Small intestine (tissue), 16 donors: Measurements from ENCODE around the gene FCER2. TPM values are rescaled to one million over a fixed set of nuclear protein-coding genes. Genes with fewer than 3 reads are reported as not detected.
"Not testable (repeated sequence)": the region's sequence is repeated elsewhere in the genome, so short reads cannot be mapped to it uniquely, and the experiment has no call there.

Experiments used
- DNase-seq, 2 donors: peaks; one replicate each; pipeline versions ENCODE4 v3.0.0 to v3.0.0-alpha.2; 2013
- FAIRE-seq: peaks from 2 replicates; lab custom pipeline; 2012; peaks lifted over from hg19 to GRCh38; lab: Jason Lieb, UNC
- H3K27ac ChIP-seq, 3 donors: one replicate each; pipeline ENCODE4 v1.5.1; 2013; ENCODE audit warnings: low read length in 2 of 3, mild to moderate bottlenecking in 2 of 3, control low read depth in 1 of 3, inconsistent platforms in 1 of 3, low read depth in 1 of 3, moderate library complexity in 1 of 3
- H3K27me3 ChIP-seq, 3 donors: one replicate each; pipeline ENCODE4 v1.6.1; 2013; ENCODE audit warnings: low read length in 3 of 3, inconsistent platforms in 1 of 3; ENCODE audit not compliant: control insufficient read depth in 3 of 3, insufficient read depth in 3 of 3
- H3K36me3 ChIP-seq, 3 donors: one replicate each; pipeline ENCODE4 v1.6.1; 2013; ENCODE audit warnings: low read length in 3 of 3, inconsistent platforms in 1 of 3, low read depth in 1 of 3, mild to moderate bottlenecking in 1 of 3, moderate library complexity in 1 of 3; ENCODE audit not compliant: control insufficient read depth in 3 of 3, insufficient read depth in 2 of 3
- H3K4me1 ChIP-seq, 3 donors: one replicate each; pipeline ENCODE4 v1.6.1; 2013; ENCODE audit warnings: low read length in 2 of 3, inconsistent platforms in 1 of 3, low read depth in 1 of 3, mild to moderate bottlenecking in 1 of 3, moderate library complexity in 1 of 3; ENCODE audit not compliant: control insufficient read depth in 3 of 3, insufficient read depth in 2 of 3
- H3K4me3 ChIP-seq, 3 donors: one replicate each; pipeline ENCODE4 v1.5.1; 2013; ENCODE audit warnings: low read length in 3 of 3, control low read depth in 1 of 3, inconsistent platforms in 1 of 3, low read depth in 1 of 3, mild to moderate bottlenecking in 1 of 3, moderate library complexity in 1 of 3
- H3K9me3 ChIP-seq, 2 donors: one replicate each; pipeline ENCODE4 v1.6.1; 2013; ENCODE audit warnings: low read depth in 1 of 2, low read length in 1 of 2; ENCODE audit not compliant: control insufficient read depth in 2 of 2, insufficient read depth in 1 of 2
- WGBS, 3 donors: extraction: QIAGEN DNeasy Blood & Tissue Kit; methylation state at CpG; one replicate each; pipeline ENCODE4 v1.1.7; 2013; 5-methylcytosine and 5-hydroxymethylcytosine counted together
- long read RNA-seq, 10 donors: transcript quantifications; one replicate each; lab custom pipeline, GENCODE V29; 2026
- polyA plus RNA-seq, 4 donors: library from polyadenylated mRNA; stranded (reverse) in 3 of 4; unstranded in 1 of 4; fragments of 200-250 nt in 3 of 4; fragments of 120-200 nt in 1 of 4; gene quantifications; one replicate each; pipeline versions ENCODE4 v1.2.1 to v1.2.3, GENCODE V29; 2013
- donor health status: healthy with polysubstance abuse.
- donor health status: control.
- donor health status: control.
- donor health status: Bipolar disorder and iron deficiency.
- donor health status: healthy.

Gene FCER2
- polyA plus RNA-seq: under 1 TPM in 2 of 4 donors, not detected in 2; 0.27 to 0.90 TPM
- long read RNA-seq, donor 1: 0 reads
- long read RNA-seq, donor 2: 0 reads
- long read RNA-seq, donor 3, partial matches to known transcripts: 0 of 1 reads
- long read RNA-seq, donor 3, other reads (novel, unspliced or antisense): 0 of 1 reads
- long read RNA-seq, donor 4: 0 reads
- long read RNA-seq, donor 5: 0 reads
- long read RNA-seq, donor 6: 0 reads
- long read RNA-seq, donor 7: 0 reads
- long read RNA-seq, donor 8: 0 reads
- long read RNA-seq, donor 9: 0 reads
- long read RNA-seq, donor 10: 0 reads

GRCh38 chr19:7701654-7702457 lies at the start of gene FCER2:
FCER2 (minus strand) TSS chr19:7702131; CDS start chr19:7699760, 2,371 bp downstream.
- WGBS, 3 donors: 50 to 55% (median 54%) methylated on average over 20 of the region's 20 CpGs
- peaks cover 0 to 16% (median 0%) of the 10 kb centered on the region in 3 donors for H3K27me3 ChIP-seq
- no peaks in the 10 kb centered on the region for H3K36me3 ChIP-seq
- DNase-seq (no peak), FAIRE-seq (no peak)
- H3K9me3 ChIP-seq: no peaks in the 10 kb centered on the region
- no peak within 1 kb of the TSS for H3K27ac ChIP-seq
- no peaks in the 10 kb centered on the region for H3K4me1 ChIP-seq
- H3K4me3 ChIP-seq: no peak within 1 kb of the TSS

DNA sequence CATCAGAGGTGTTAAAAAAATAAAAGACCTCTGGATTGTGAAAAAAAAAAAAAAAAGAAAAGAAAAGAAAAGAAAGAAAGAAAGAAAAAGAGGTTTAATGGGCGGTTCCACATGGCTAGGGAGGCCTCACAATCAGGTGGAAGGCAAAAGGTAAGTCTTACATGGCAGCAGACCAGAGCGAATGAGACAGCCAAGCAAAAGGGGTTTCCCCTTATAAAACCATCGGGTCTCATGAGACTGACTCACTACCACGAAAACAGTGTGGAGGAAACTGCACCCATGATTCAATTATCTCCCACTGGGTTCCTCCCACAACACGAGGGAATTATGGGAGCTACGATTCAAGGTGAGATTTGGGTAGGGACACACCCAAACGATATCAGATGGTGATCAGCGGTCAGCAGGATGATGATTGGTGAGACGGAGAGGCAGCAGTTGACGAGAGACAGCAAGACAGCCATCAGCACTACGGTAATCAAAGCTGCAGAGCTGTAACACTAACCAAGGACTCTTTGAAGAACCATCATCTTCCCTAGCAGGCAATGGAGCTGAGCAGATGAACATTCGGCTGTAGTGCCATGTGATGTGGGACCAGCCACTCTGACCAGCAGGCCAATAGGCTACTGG lies 49.3 kb upstream of the FCER2 start:
- 54 to 69% (median 59%) methylated on average over 12 of the region's 12 CpGs for WGBS, 3 donors
- Histone ChIP-seq H3K27me3 (peaks cover 0 to 3% (median 0%) of the 10 kb centered on the region in 3 donors), H3K9me3 (peaks cover 0 to under 1% of the 10 kb centered on the region in 2 donors), H3K4me1 (no peaks in the 10 kb centered on the region), H3K27ac (no peak overlapping the region), H3K36me3 (no peaks in the 10 kb centered on the region), H3K4me3 (no peak overlapping the region)
- FAIRE-seq (no peak), DNase-seq (no peak)

DNA sequence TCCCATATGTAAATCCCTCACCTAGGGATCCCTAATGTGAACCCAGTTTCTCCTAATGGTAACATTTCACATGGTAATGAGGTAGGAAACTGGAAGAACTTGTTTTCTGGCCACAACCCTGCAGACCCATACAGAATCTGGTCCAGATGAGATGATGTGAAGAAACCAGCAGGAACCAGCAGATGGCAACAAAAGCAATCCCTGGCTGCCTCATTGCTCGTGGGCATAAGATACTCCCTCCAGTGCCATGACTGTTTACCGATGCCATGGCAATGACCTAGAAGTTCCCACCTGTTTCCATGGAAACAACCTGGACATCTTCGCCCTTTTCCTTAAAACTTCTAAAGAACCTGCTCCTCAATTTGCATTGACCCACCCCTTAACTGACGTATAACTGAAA lies 46.8 kb upstream of the FCER2 start:
- Histone ChIP-seq H3K4me3 (no peak overlapping the region), H3K36me3 (no peaks in the 10 kb centered on the region), H3K9me3 (no peaks in the 10 kb centered on the region), H3K27me3 (peaks cover 0 to 3% (median 0%) of the 10 kb centered on the region in 3 donors), H3K4me1 (no peaks in the 10 kb centered on the region), H3K27ac (no peak overlapping the region)
- WGBS, 3 donors: 19 to 22% (median 20%) methylated on average over 4 of the region's 4 CpGs
- DNase-seq (no peak), FAIRE-seq (no peak)

- H3K27me3 ChIP-seq: peaks cover 0 to 3% (median 0%) of the 10 kb centered on the region in 3 donors
- no peak overlapping the region for H3K4me3 ChIP-seq
- no peaks in the 10 kb centered on the region for H3K36me3 ChIP-seq
- H3K27ac ChIP-seq: no peak overlapping the region
- FAIRE-seq (no peak), DNase-seq (no peak)
- WGBS, 3 donors: 56 to 67% (median 63%) methylated on average over 2 of the region's 2 CpGs
- H3K4me1 ChIP-seq: no peaks in the 10 kb centered on the region
- no peaks in the 10 kb centered on the region for H3K9me3 ChIP-seq
These were observed 46.2 kb upstream of the FCER2 start for GRCh38 chr19:7748171-7748570.

- Histone ChIP-seq H3K9me3 (no peaks in the 10 kb centered on the region), H3K4me3 (peak within 1 kb of the TSS in 1 of 3 donors; percentile 18), H3K27me3 (peaks cover 0 to 3% (median 0%) of the 10 kb centered on the region in 3 donors), H3K27ac (peak within 1 kb of the TSS in 1 of 3 donors; percentile 37), H3K36me3 (no peaks in the 10 kb centered on the region), H3K4me1 (no peaks in the 10 kb centered on the region)
- WGBS, 3 donors: 46 to 57% (median 54%) methylated on average over 7 of the region's 7 CpGs
- DNase-seq: no peak
- FAIRE-seq: no peak
These were observed 45.3 kb upstream of the FCER2 start, which contains the start of gene CD209 for GRCh38 chr19:7746903-7747884. CD209 (minus strand) TSS chr19:7747534; CDS start chr19:7747511, 23 bp downstream.

DNA sequence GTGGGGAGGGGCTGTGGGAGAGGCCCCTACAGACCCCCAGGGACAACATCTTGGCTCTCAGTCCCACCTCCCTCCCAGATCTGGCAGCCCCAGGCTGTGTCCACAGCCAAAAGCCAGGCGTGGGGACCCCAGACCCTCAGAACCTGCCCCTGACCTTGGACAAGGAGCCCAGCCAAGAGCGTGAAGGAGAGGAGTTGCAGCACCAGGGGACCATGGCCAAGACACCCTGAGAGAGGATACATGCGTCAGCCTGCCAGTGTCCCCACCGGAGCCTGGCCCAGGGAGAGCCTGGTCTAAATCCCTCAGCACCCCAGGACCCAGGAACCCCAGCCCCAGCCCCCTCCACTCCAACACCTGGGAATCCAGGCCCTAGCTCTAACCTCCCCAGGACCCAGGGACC lies 44.4 kb upstream of the FCER2 start:
- not testable (repeated sequence) for H3K4me3 ChIP-seq
- WGBS, 3 donors: 50 to 77% (median 71%) methylated on average over 4 of the region's 4 CpGs

GRCh38 chr19:7744871-7745650 lies 43.1 kb upstream of the FCER2 start:
- DNase-seq: no peak
- peaks cover 0 to under 1% (median 0%) of the 10 kb centered on the region in 3 donors for H3K27me3 ChIP-seq
- H3K4me3 ChIP-seq: no peak overlapping the region
- H3K4me1 ChIP-seq: no peaks in the 10 kb centered on the region
- no peaks in the 10 kb centered on the region for H3K36me3 ChIP-seq
- H3K9me3 ChIP-seq: no peaks in the 10 kb centered on the region
- no peak for FAIRE-seq
- WGBS, 3 donors: 75 to 81% (median 75%) methylated on average over 11 to 12 of the region's 12 CpGs
- no peak overlapping the region for H3K27ac ChIP-seq

More for the DNA sequence above, 44.4 kb upstream of the FCER2 start:
- H3K36me3 ChIP-seq, H3K27me3 ChIP-seq, H3K9me3 ChIP-seq, FAIRE-seq, H3K4me1 ChIP-seq, H3K27ac ChIP-seq, DNase-seq: not testable (repeated sequence)
